Ishikawa (cell line): ENCODE data around the gene CCNJ.

Experiments used
- CEBPB ChIP-seq: IDR thresholded peaks from 2 replicates; pipeline ENCODE4 v1.6.1; 2012
- CREB1 ChIP-seq: IDR thresholded peaks from 2 replicates; pipeline ENCODE4 v1.6.1; 2012; ENCODE audit warnings: low read depth
- EGR1 ChIP-seq: IDR thresholded peaks from 2 replicates; pipeline ENCODE4 v1.6.1; 2012
- EP300 ChIP-seq: IDR thresholded peaks from 2 replicates; pipeline ENCODE4 v1.6.1; 2012; ENCODE audit warnings: borderline replicate concordance
- FOXM1 ChIP-seq: IDR thresholded peaks from 2 replicates; pipeline ENCODE4 v1.6.1; 2012; ENCODE audit warnings: low read depth, borderline replicate concordance
- MAX ChIP-seq: IDR thresholded peaks from 2 replicates; pipeline ENCODE4 v1.6.1; 2012
- NFIC ChIP-seq: IDR thresholded peaks from 2 replicates; pipeline ENCODE4 v1.6.1; 2012
- RAD21 ChIP-seq: IDR thresholded peaks from 2 replicates; pipeline ENCODE4 v1.6.1; 2012; ENCODE audit warnings: low read depth
- REST ChIP-seq: IDR thresholded peaks from 2 replicates; pipeline ENCODE4 v1.6.1; 2012; ENCODE audit warnings: low read depth, mild to moderate bottlenecking
- TAF1 ChIP-seq: IDR thresholded peaks from 2 replicates; pipeline ENCODE4 v1.6.1; 2012; ENCODE audit warnings: low read depth, mild to moderate bottlenecking
- TCF12 ChIP-seq: IDR thresholded peaks from 2 replicates; pipeline ENCODE4 v1.6.1; 2012; ENCODE audit warnings: low read depth
- TEAD4 ChIP-seq: IDR thresholded peaks from 2 replicates; pipeline ENCODE4 v1.6.1; 2012
- USF1 ChIP-seq: IDR thresholded peaks from 2 replicates; pipeline ENCODE4 v1.6.1; 2012
- YY1 ChIP-seq: IDR thresholded peaks from 2 replicates; pipeline ENCODE4 v1.6.1; 2012; ENCODE audit warnings: low read depth
- ZBTB7A ChIP-seq: IDR thresholded peaks from 2 replicates; pipeline ENCODE4 v1.6.1; 2012; ENCODE audit warnings: low read depth

CCNJ gene

GRCh38 chr10:96047004-96047649, 3.7 kb downstream of the CCNJ start:
- TF ChIP-seq REST, result no peak
- TF ChIP-seq FOXM1, result no peak

GRCh38 chr10:96049340-96049739, 6.0 kb downstream of the CCNJ start:
- no peak for TF ChIP-seq NFIC

- TF ChIP-seq RAD21, result no peak
- no peak for TF ChIP-seq REST
- TF ChIP-seq TAF1, result no peak
- TF ChIP-seq EGR1, result no peak
- no peak for TF ChIP-seq EP300
- no peak for TF ChIP-seq TCF12
- no peak for TF ChIP-seq NFIC
- TF ChIP-seq YY1, result no peak
- no peak for TF ChIP-seq TEAD4
- no peak for TF ChIP-seq USF1
- TF ChIP-seq ZBTB7A, result no peak
- no peak for TF ChIP-seq CEBPB
- TF ChIP-seq CREB1, result no peak
- TF ChIP-seq MAX, result no peak
- no peak for TF ChIP-seq FOXM1
Observed at GRCh38 chr10:96053985-96054384, 10.6 kb downstream of the CCNJ start.

GRCh38 chr10:96056787-96057186, 13.4 kb downstream of the CCNJ start:
- TF ChIP-seq CREB1 (no peak), TEAD4 (no peak), EGR1 (no peak), YY1 (no peak), USF1 (no peak), EP300 (no peak), MAX (no peak), RAD21 (no peak), REST (no peak), NFIC (no peak), TCF12 (no peak), ZBTB7A (no peak), FOXM1 (no peak), TAF1 (no peak), CEBPB (no peak)

- TF ChIP-seq MAX, result no peak
- TF ChIP-seq NFIC, result peak; percentile 56
Observed at GRCh38 chr10:96061232-96061631, 17.8 kb downstream of the CCNJ start.
